OCI-LY7 (cell line): ENCODE data around the gene CEBPG.

ENCODE experiments used
- EZH2phosphoT487 ChIP-seq: fragments of 200-600 bp; sonication (generic); IDR thresholded peaks from 2 replicates; pipeline ENCODE4 v1.6.1; 2018; ENCODE audit warnings: low read depth, borderline replicate concordance, mild to moderate bottlenecking, mixed run types, antibody characterized with exemption, low read length, moderate library complexity, mixed read lengths
- TF ChIP-seq, protein P1 (sequence below): fragments of 200-600 bp; sonication (generic); conservative IDR thresholded peaks from 2 replicates; pipeline ENCODE4 v1.5.1; 2014; ENCODE audit warnings: mild to moderate bottlenecking, antibody characterized with exemption, low read length, moderate library complexity, mixed read lengths

DNA sequence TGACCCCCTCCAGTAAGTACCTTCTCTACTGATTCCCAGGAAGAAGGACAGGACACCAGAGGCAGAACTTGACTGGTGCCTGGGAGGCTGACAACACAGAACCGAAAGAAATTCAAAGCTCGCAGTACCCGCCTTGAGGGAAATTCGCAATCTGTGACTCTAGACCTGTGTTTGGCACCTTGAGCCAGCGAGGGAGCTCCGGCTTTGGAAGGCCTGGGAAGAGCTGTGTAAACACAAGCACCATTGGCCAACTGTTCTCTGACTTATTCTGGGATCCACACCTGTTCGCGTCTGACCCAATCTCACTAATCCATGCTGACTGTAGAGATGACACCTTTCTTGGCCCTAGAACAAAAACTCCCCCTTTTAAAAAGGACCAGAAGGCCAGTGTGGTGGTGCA is 50.7 kb downstream of the CEBPG start:
- TF ChIP-seq, protein P1, sequence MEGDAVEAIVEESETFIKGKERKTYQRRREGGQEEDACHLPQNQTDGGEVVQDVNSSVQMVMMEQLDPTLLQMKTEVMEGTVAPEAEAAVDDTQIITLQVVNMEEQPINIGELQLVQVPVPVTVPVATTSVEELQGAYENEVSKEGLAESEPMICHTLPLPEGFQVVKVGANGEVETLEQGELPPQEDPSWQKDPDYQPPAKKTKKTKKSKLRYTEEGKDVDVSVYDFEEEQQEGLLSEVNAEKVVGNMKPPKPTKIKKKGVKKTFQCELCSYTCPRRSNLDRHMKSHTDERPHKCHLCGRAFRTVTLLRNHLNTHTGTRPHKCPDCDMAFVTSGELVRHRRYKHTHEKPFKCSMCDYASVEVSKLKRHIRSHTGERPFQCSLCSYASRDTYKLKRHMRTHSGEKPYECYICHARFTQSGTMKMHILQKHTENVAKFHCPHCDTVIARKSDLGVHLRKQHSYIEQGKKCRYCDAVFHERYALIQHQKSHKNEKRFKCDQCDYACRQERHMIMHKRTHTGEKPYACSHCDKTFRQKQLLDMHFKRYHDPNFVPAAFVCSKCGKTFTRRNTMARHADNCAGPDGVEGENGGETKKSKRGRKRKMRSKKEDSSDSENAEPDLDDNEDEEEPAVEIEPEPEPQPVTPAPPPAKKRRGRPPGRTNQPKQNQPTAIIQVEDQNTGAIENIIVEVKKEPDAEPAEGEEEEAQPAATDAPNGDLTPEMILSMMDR = no peak
- TF ChIP-seq EZH2phosphoT487 = no peak
